ENCODE results near the gene ACSM6. TPM values are rescaled to one million over a fixed set of nuclear protein-coding genes. Genes with fewer than 3 reads are reported as not detected.
A peak's percentile ranks its signal among the peaks of the same experiment; 100 is the strongest.
"Not testable (repeated sequence)": the region's sequence is repeated elsewhere in the genome, so short reads cannot be mapped to it uniquely, and the experiment has no call there.

ACSM6 gene
- total RNA-seq, 1 donor from 2014 or later = not detected

- no peaks in the 10 kb centered on the region for H3K36me3 Mint-ChIP-seq
- no peaks in the 10 kb centered on the region for H3K9me3 Mint-ChIP-seq
- H3K27me3 Mint-ChIP-seq (ENCODE audit: low read depth) = no peaks in the 10 kb centered on the region
- peaks cover 11% of the 10 kb centered on the region for H3K4me1 Mint-ChIP-seq
- H3K27ac Mint-ChIP-seq = peak overlapping the region; percentile 71
- DNase-seq (ENCODE audit: low spot score in 2 of 2, unreplicated experiment in 2 of 2) = peak; percentile 78 to 94
- peak overlapping the region; percentile 75 for H3K4me3 Mint-ChIP-seq
- peak; percentile 93 for TF ChIP-seq CTCF (IDR thresholded peaks at IDR 0.05; ENCODE audit: unreplicated experiment)
Measured at GRCh38 chr10:95183271-95184230, 10.5 kb upstream of the ACSM6 start.

- Mint-ChIP-seq H3K9me3 (no peaks in the 10 kb centered on the region), H3K36me3 (no peaks in the 10 kb centered on the region), H3K27me3 (ENCODE audit: low read depth) (no peaks in the 10 kb centered on the region), H3K4me1 (peaks cover 11% of the 10 kb centered on the region), H3K4me3 (no peak overlapping the region), H3K27ac (no peak overlapping the region)
- no peak for DNase-seq (ENCODE audit: low spot score in 2 of 2, unreplicated experiment in 2 of 2)
- no peak for TF ChIP-seq CTCF (IDR thresholded peaks at IDR 0.05; ENCODE audit: unreplicated experiment)
Measured at GRCh38 chr10:95187617-95188016, 6.4 kb upstream of the ACSM6 start.

- DNase-seq (ENCODE audit: low spot score in 2 of 2, unreplicated experiment in 2 of 2) = no peak
- peaks cover 11% of the 10 kb centered on the region for H3K4me1 Mint-ChIP-seq
- no peak overlapping the region for H3K27ac Mint-ChIP-seq
- H3K36me3 Mint-ChIP-seq = no peaks in the 10 kb centered on the region
- no peak overlapping the region for H3K4me3 Mint-ChIP-seq
- no peak for TF ChIP-seq CTCF (IDR thresholded peaks at IDR 0.05; ENCODE audit: unreplicated experiment)
- no peaks in the 10 kb centered on the region for H3K9me3 Mint-ChIP-seq
- no peaks in the 10 kb centered on the region for H3K27me3 Mint-ChIP-seq (ENCODE audit: low read depth)
Measured at GRCh38 chr10:95188593-95188992, 5.4 kb upstream of the ACSM6 start.

GRCh38 chr10:95196046-95196445 is 2.0 kb downstream of the ACSM6 start:
- H3K27ac Mint-ChIP-seq = no peak overlapping the region
- no peaks in the 10 kb centered on the region for H3K27me3 Mint-ChIP-seq (ENCODE audit: low read depth)
- peaks cover 6% of the 10 kb centered on the region for H3K36me3 Mint-ChIP-seq
- no peak overlapping the region for H3K4me3 Mint-ChIP-seq
- no peak for DNase-seq (ENCODE audit: low spot score in 2 of 2, unreplicated experiment in 2 of 2)
- TF ChIP-seq CTCF (IDR thresholded peaks at IDR 0.05; ENCODE audit: unreplicated experiment) = no peak
- peaks cover 5% of the 10 kb centered on the region for H3K9me3 Mint-ChIP-seq
- H3K4me1 Mint-ChIP-seq = peaks cover 3% of the 10 kb centered on the region

- Mint-ChIP-seq H3K27ac (no peak overlapping the region), H3K27me3 (ENCODE audit: low read depth) (no peaks in the 10 kb centered on the region), H3K36me3 (peaks cover 25% of the 10 kb centered on the region), H3K9me3 (peaks cover 11% of the 10 kb centered on the region), H3K4me3 (no peak overlapping the region), H3K4me1 (no peaks in the 10 kb centered on the region)
- no peak for DNase-seq (ENCODE audit: low spot score in 2 of 2, unreplicated experiment in 2 of 2)
- TF ChIP-seq CTCF (IDR thresholded peaks at IDR 0.05; ENCODE audit: unreplicated experiment) = no peak
Measured at GRCh38 chr10:95201736-95202135, 7.7 kb downstream of the ACSM6 start.

- DNase-seq (ENCODE audit: low spot score in 2 of 2, unreplicated experiment in 2 of 2); H3K4me3 Mint-ChIP-seq; H3K27me3 Mint-ChIP-seq (ENCODE audit: low read depth); H3K27ac Mint-ChIP-seq; H3K4me1 Mint-ChIP-seq: not testable (repeated sequence)
- Mint-ChIP-seq H3K9me3 (peaks cover 11% of the 10 kb centered on the region), H3K36me3 (peaks cover 25% of the 10 kb centered on the region)
Measured at GRCh38 chr10:95202865-95203264, 8.8 kb downstream of the ACSM6 start.

Measured in mesothelial cell of epicardium (in vitro differentiated cells).